H1 (cell line): ENCODE data around the gene ACAD11. TPM values are rescaled to one million over a fixed set of nuclear protein-coding genes. Genes with fewer than 3 reads are reported as not detected.

Source experiments
- CTCF ChIA-PET: fragments of 300-600 bp; sonication (Branson Sonifier 250); formaldehyde crosslinking; loops from one replicate; lab custom pipeline; 2021; ENCODE audit not compliant: partially characterized antibody; lab: Charles Lee
- POLR2A ChIA-PET: fragments of 300-600 bp; sonication (Branson Sonifier 250); formaldehyde crosslinking; loops from one replicate; lab custom pipeline; 2021; ENCODE audit warnings: inconsistent platforms; ENCODE audit not compliant: partially characterized antibody; lab: Charles Lee
- DNase-seq, 2 experiments: peaks; one replicate each; pipeline versions ENCODE4 v3.0.0 to v3.0.0-alpha.2; 2010 to 2022; ENCODE audit warnings: low spot score in 2 of 2, low read depth in 1 of 2, mixed read lengths in 1 of 2
- FAIRE-seq: peaks from 2 replicates; lab custom pipeline; 2011; peaks lifted over from hg19 to GRCh38; lab: Jason Lieb, UNC
- H2AFZ ChIP-seq: 2 replicates; pipeline ENCODE4 v1.8.1; 2012; ENCODE audit warnings: low read length, inconsistent platforms
- H2AK5ac ChIP-seq: 2 replicates; pipeline ENCODE4 v1.6.1; 2013; ENCODE audit warnings: low read depth, low read length
- H2BK120ac ChIP-seq: replicated peaks from 2 replicates; pipeline ENCODE3; 2013; ENCODE audit warnings: low read depth, low read length, inconsistent platforms
- H2BK12ac ChIP-seq: 2 replicates; pipeline ENCODE4 v1.6.1; 2013; ENCODE audit warnings: low read depth, low read length
- H2BK15ac ChIP-seq: 2 replicates; pipeline ENCODE4 v1.6.1; 2013; ENCODE audit warnings: low read length
- H2BK20ac ChIP-seq: 2 replicates; pipeline ENCODE4 v1.6.1; 2013; ENCODE audit warnings: low read length
- H2BK5ac ChIP-seq: 2 replicates; pipeline ENCODE4 v1.6.1; 2013; ENCODE audit warnings: low read depth, low read length
- H3K14ac ChIP-seq: 2 replicates; pipeline ENCODE4 v1.6.1; 2013; ENCODE audit warnings: inconsistent platforms; ENCODE audit not compliant: insufficient read length
- H3K18ac ChIP-seq: 2 replicates; pipeline ENCODE4 v1.6.1; 2013; ENCODE audit warnings: low read length; ENCODE audit errors: extremely low read depth
- H3K23ac ChIP-seq: 2 replicates; pipeline ENCODE4 v1.6.1; 2013; ENCODE audit warnings: inconsistent platforms; ENCODE audit not compliant: insufficient read length
- H3K23me2 ChIP-seq: 2 replicates; pipeline ENCODE4 v1.6.1; 2013; ENCODE audit warnings: low read depth, low read length
- H3K27ac ChIP-seq: 2 replicates; pipeline ENCODE4 v1.6.1; 2011; ENCODE audit warnings: low read depth, low read length, inconsistent platforms
- H3K27me3 ChIP-seq, 4 experiments: replicated peaks in 1 of 4; 1 replicate in 1 of 4; 2 replicates in 3 of 4; pipeline versions ENCODE4 v1.6.1 to v1.8.1; 2011 to 2013; ENCODE audit warnings: low read length in 3 of 4, mild to moderate bottlenecking in 3 of 4, inconsistent platforms in 2 of 4, mixed read lengths in 2 of 4, moderate library complexity in 1 of 4; ENCODE audit not compliant: control insufficient read depth in 3 of 4, insufficient read depth in 3 of 4; ENCODE audit errors: extremely low read depth in 1 of 4
- H3K36me3 ChIP-seq, 4 experiments: 2 replicates each; pipeline versions ENCODE4 v1.6.1 to v1.8.1; 2011 to 2013; ENCODE audit warnings: mild to moderate bottlenecking in 4 of 4, low read length in 3 of 4, moderate library complexity in 2 of 4, control low read depth in 1 of 4, inconsistent platforms in 1 of 4; ENCODE audit not compliant: insufficient read depth in 4 of 4, control insufficient read depth in 2 of 4
- H3K4ac ChIP-seq: replicated peaks from 2 replicates; pipeline ENCODE3; 2013; ENCODE audit warnings: low read length, low read depth, mixed read lengths, inconsistent platforms; ENCODE audit not compliant: insufficient read length
- H3K4me1 ChIP-seq, 4 experiments: replicated peaks in 1 of 4; 1 replicate in 1 of 4; 2 replicates in 3 of 4; pipeline versions ENCODE4 v1.6.1 to v1.8.1; 2011 to 2013; ENCODE audit warnings: low read length in 3 of 4, inconsistent platforms in 2 of 4, mixed read lengths in 1 of 4; ENCODE audit not compliant: insufficient read depth in 4 of 4, control insufficient read depth in 3 of 4
- H3K4me2 ChIP-seq, 2 experiments: 2 replicates each; pipeline versions ENCODE4 v1.6.1 to v1.8.1; 2011 to 2013; ENCODE audit warnings: low read depth in 2 of 2, low read length in 2 of 2, control low read depth in 1 of 2, inconsistent platforms in 1 of 2, mild to moderate bottlenecking in 1 of 2; ENCODE audit not compliant: insufficient read depth in 1 of 2
- H3K4me3 ChIP-seq, 4 experiments: fragments of 200-600, 300-600 bp in 1 of 4; sonication (generic), shearing (Covaris generic), sonication (Bioruptor Twin) in 1 of 4; 2 replicates each; pipeline versions ENCODE4 v1.5.1 to v1.8.1; 2011 to 2016; ENCODE audit warnings: low read length in 4 of 4, low read depth in 3 of 4, control low read depth in 2 of 4, inconsistent platforms in 2 of 4, mild to moderate bottlenecking in 2 of 4, mixed read lengths in 1 of 4, moderate library complexity in 1 of 4; ENCODE audit not compliant: insufficient read depth in 2 of 4; ENCODE audit errors: extremely low read depth in 1 of 4
- H3K56ac ChIP-seq: replicated peaks from 2 replicates; pipeline ENCODE3; 2013; ENCODE audit warnings: low read depth, mild to moderate bottlenecking, mixed read lengths, low read length, inconsistent platforms; ENCODE audit not compliant: insufficient read length
- H3K79me1 ChIP-seq: 2 replicates; pipeline ENCODE4 v1.6.1; 2013; ENCODE audit warnings: low read depth, low read length, control low read depth
- H3K79me2 ChIP-seq, 2 experiments: 2 replicates each; pipeline versions ENCODE4 v1.6.1 to v1.8.1; 2012 to 2013; ENCODE audit warnings: low read length in 2 of 2, mild to moderate bottlenecking in 2 of 2, inconsistent platforms in 1 of 2; ENCODE audit not compliant: insufficient read depth in 2 of 2, control insufficient read depth in 1 of 2
- H3K9ac ChIP-seq, 4 experiments: replicated peaks in 1 of 4; 1 replicate in 1 of 4; 2 replicates in 3 of 4; pipeline versions ENCODE4 v1.6.1 to v1.8.1; 2011 to 2013; ENCODE audit warnings: low read depth in 3 of 4, low read length in 3 of 4, control low read depth in 2 of 4, mild to moderate bottlenecking in 2 of 4, moderate library complexity in 2 of 4, inconsistent platforms in 1 of 4; ENCODE audit errors: extremely low read depth in 1 of 4
- H3K9me3 ChIP-seq, 2 experiments: 2 replicates each; pipeline versions ENCODE4 v1.6.1 to v1.8.1; 2012 to 2013; ENCODE audit warnings: mild to moderate bottlenecking in 2 of 2, moderate library complexity in 2 of 2, control low read depth in 1 of 2, inconsistent platforms in 1 of 2, low read depth in 1 of 2, low read length in 1 of 2, mixed read lengths in 1 of 2; ENCODE audit not compliant: insufficient read depth in 2 of 2
- H4K20me1 ChIP-seq, 2 experiments: replicated peaks in 1 of 2; 2 replicates each; pipeline versions ENCODE3 to v1.8.1; 2011 to 2013; ENCODE audit warnings: inconsistent platforms in 2 of 2, low read length in 2 of 2, mild to moderate bottlenecking in 1 of 2; ENCODE audit not compliant: insufficient read depth in 2 of 2, control insufficient read depth in 1 of 2
- H4K5ac ChIP-seq: 2 replicates; pipeline ENCODE4 v1.6.1; 2013; ENCODE audit warnings: low read length, low read depth, mixed read lengths, inconsistent platforms; ENCODE audit not compliant: insufficient read length
- H4K8ac ChIP-seq: 2 replicates; pipeline ENCODE4 v1.8.0; 2013; ENCODE audit warnings: mild to moderate bottlenecking, moderate library complexity, low read length, inconsistent platforms; ENCODE audit not compliant: insufficient read depth; ENCODE audit errors: extremely low read depth
- H4K91ac ChIP-seq: replicated peaks from 2 replicates; pipeline ENCODE3; 2013; ENCODE audit warnings: low read length, mixed read lengths, inconsistent platforms; ENCODE audit not compliant: insufficient read length
- CHD2 ChIP-seq: IDR thresholded peaks from 2 replicates; pipeline ENCODE4 v1.6.1; 2012; ENCODE audit warnings: low read length, improper control_type of control experiment
- CTBP2 ChIP-seq: IDR thresholded peaks from 2 replicates; pipeline ENCODE4 v1.7.0; 2011; ENCODE audit warnings: borderline replicate concordance, mild to moderate bottlenecking, moderate library complexity, mixed read lengths, low read length; ENCODE audit not compliant: insufficient read depth, insufficient read length
- EP300 ChIP-seq, 2 experiments: IDR thresholded peaks; 1 replicate in 1 of 2; 2 replicates in 1 of 2; pipeline ENCODE4 v1.6.1; 2011 to 2012; ENCODE audit warnings: low read depth in 2 of 2, low read length in 2 of 2, mild to moderate bottlenecking in 2 of 2, borderline replicate concordance in 1 of 2, inconsistent platforms in 1 of 2, moderate library complexity in 1 of 2
- KDM1A ChIP-seq: fragments of 200-600, 300-600 bp; sonication (generic); IDR thresholded peaks from 2 replicates; pipeline ENCODE4 v1.7.1; 2016; ENCODE audit warnings: mild to moderate bottlenecking, low read length, borderline replicate concordance
- MAFK ChIP-seq: IDR thresholded peaks from 2 replicates; pipeline ENCODE4 v1.6.1; 2012; ENCODE audit warnings: low read depth, mild to moderate bottlenecking, improper control_type of control experiment, low read length
- NRF1 ChIP-seq: IDR thresholded peaks from 2 replicates; pipeline ENCODE4 v1.6.1; 2011; ENCODE audit warnings: mild to moderate bottlenecking, low read depth, low read length, improper control_type of control experiment
- SP1 ChIP-seq: IDR thresholded peaks from 2 replicates; pipeline ENCODE4 v1.6.1; 2011; ENCODE audit warnings: low read depth, low read length
- TCF12 ChIP-seq: IDR thresholded peaks from 2 replicates; pipeline ENCODE4 v1.6.1; 2011; ENCODE audit warnings: low read depth, mild to moderate bottlenecking, low read length
- YY1 ChIP-seq: IDR thresholded peaks from 2 replicates; pipeline ENCODE4 v1.6.1; 2011; ENCODE audit warnings: low read depth, mild to moderate bottlenecking, low read length
- ZNF274 ChIP-seq: IDR thresholded peaks from 2 replicates; pipeline ENCODE4 v1.7.0; 2012; ENCODE audit warnings: low read length, borderline replicate concordance; ENCODE audit errors: extremely low read depth
- WGBS, 2 experiments: shearing (Covaris generic) in 1 of 2; methylation state at CpG; one replicate each; pipeline versions ENCODE4 v1.1.6 to v1.1.7; 2013 to 2015; ENCODE audit warnings: low lambda C conversion rate in 2 of 2, mixed read lengths in 2 of 2, inconsistent platforms in 1 of 2, low coverage in 1 of 2, missing lambda C conversion rate in 1 of 2; ENCODE audit not compliant: insufficient replicate concordance in 2 of 2, insufficient coverage in 1 of 2, insufficient read length in 1 of 2; ENCODE audit errors: extremely low coverage in 1 of 2, missing lambda C conversion rate in 1 of 2; 5-methylcytosine and 5-hydroxymethylcytosine counted together
- polyA plus RNA-seq, 7 experiments: library from polyadenylated mRNA; depleted of rRNA in 3 of 7; stranded (reverse) in 5 of 7; unstranded in 2 of 7; fragments of >200 nt in 5 of 7; fragments of 200-250 nt in 2 of 7; gene quantifications; 1 replicate in 5 of 7; 2 replicates in 1 of 7; 4 replicates in 1 of 7; pipeline versions ENCODE4 v1.2.1 to v1.2.3, GENCODE V29; 2011 to 2013; ENCODE audit warnings: missing spikeins in 2 of 7, mixed read lengths in 2 of 7
- total RNA-seq: library from RNA; stranded (reverse); fragmentation: NEBNext Ultra II Directional; extraction: Animal tissue kit (Norgen Biotek cat#: 25700); gene quantifications from 2 replicates; pipeline ENCODE4 v1.2.1, GENCODE V29; 2021
- TF ChIP-seq, protein P1 (sequence below): IDR thresholded peaks from 2 replicates; pipeline ENCODE4 v1.6.1; 2012; ENCODE audit warnings: inconsistent platforms
- TF ChIP-seq, protein P2 (sequence below), 3 experiments: IDR thresholded peaks; 1 replicate in 2 of 3; 2 replicates in 1 of 3; pipeline versions ENCODE4 v1.5.1 to v1.6.1; 2011; ENCODE audit warnings: low read length in 3 of 3, mild to moderate bottlenecking in 3 of 3, inconsistent platforms in 2 of 3, low read depth in 1 of 3, moderate library complexity in 1 of 3; ENCODE audit not compliant: insufficient read depth in 1 of 3; ENCODE audit errors: control extremely low read depth in 1 of 3

The ACAD11 gene
- total and polyA plus RNA-seq, 2 of the 8 experiments (the other 6 are each of a cell fraction or from before 2014, with no cell fraction given), result 5.5 to 11.0 TPM

DNA sequence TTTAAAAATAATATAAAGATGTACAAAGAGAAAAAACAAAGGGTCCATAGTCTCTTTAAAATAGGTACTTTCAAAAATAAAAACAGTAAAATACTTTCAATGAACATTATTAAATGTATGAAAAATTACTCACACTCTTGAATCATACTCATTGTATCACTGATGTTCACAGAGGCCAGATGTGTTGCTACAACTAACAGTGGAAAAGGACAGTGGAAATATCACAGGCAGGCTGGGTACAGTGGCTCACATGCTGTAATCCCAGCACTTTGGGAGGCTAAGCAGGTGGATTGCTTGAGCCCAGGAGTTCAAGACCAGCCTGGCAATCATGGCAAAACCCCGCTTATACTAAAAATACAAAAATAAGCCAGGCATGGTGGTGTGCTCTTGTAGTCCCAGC is 35.8 kb upstream of the ACAD11 start:
- peaks cover 0 to 42% (median 17%) of the 10 kb centered on the region in 4 experiments; a peak in 7 of 8 replicates for H3K36me3 ChIP-seq
- WGBS, 2 experiments, result 91% methylated on average over 1 of the region's 1 CpG; no CpG with 5 or more reads in 1 of the 2 experiments
- no peak for TF ChIP-seq NRF1
- TF ChIP-seq, protein P1, sequence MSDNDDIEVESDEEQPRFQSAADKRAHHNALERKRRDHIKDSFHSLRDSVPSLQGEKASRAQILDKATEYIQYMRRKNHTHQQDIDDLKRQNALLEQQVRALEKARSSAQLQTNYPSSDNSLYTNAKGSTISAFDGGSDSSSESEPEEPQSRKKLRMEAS, result no peak
- no peak for TF ChIP-seq CTBP2
- no peak for TF ChIP-seq KDM1A
- TF ChIP-seq MAFK, result no peak
- no peak for TF ChIP-seq SP1
- TF ChIP-seq EP300 (IDR thresholded peaks at IDR 0.05; ENCODE audit: borderline replicate concordance in 1 of 2, low read depth in 2 of 2, low read length in 2 of 2), result no peak
- TF ChIP-seq, protein P2, sequence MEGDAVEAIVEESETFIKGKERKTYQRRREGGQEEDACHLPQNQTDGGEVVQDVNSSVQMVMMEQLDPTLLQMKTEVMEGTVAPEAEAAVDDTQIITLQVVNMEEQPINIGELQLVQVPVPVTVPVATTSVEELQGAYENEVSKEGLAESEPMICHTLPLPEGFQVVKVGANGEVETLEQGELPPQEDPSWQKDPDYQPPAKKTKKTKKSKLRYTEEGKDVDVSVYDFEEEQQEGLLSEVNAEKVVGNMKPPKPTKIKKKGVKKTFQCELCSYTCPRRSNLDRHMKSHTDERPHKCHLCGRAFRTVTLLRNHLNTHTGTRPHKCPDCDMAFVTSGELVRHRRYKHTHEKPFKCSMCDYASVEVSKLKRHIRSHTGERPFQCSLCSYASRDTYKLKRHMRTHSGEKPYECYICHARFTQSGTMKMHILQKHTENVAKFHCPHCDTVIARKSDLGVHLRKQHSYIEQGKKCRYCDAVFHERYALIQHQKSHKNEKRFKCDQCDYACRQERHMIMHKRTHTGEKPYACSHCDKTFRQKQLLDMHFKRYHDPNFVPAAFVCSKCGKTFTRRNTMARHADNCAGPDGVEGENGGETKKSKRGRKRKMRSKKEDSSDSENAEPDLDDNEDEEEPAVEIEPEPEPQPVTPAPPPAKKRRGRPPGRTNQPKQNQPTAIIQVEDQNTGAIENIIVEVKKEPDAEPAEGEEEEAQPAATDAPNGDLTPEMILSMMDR (IDR thresholded peaks at IDR 0.05; ENCODE audit: control extremely low read depth in 1 of 3, insufficient read depth in 1 of 3, low read depth in 1 of 3, low read length in 3 of 3), result no peak
- no peak for TF ChIP-seq TCF12
- no peak for TF ChIP-seq ZNF274
- TF ChIP-seq YY1, result no peak
- TF ChIP-seq CHD2, result no peak

More for the DNA sequence above, 35.8 kb upstream of the ACAD11 start:
- Histone ChIP-seq H3K23ac (no peak overlapping the region), H3K4me1 (no peaks in the 10 kb centered on the region), H4K5ac (no peak overlapping the region), H3K4me3 (no peak overlapping the region), H3K9me3 (no peaks in the 10 kb centered on the region), H2BK120ac (no peak overlapping the region), H2AK5ac (no peak overlapping the region), H3K79me2 (no peaks in the 10 kb centered on the region), H3K9ac (no peak overlapping the region), H3K56ac (no peak overlapping the region), H3K23me2 (no peaks in the 10 kb centered on the region), H3K18ac (no peak overlapping the region), H2BK20ac (no peak overlapping the region), H4K8ac (no peak overlapping the region), H4K91ac (no peak overlapping the region), H3K79me1 (no peaks in the 10 kb centered on the region), H3K14ac (no peak overlapping the region), H3K27ac (no peak overlapping the region), H3K4me2 (no peak overlapping the region), H2BK5ac (no peak overlapping the region), H2AFZ (no peak overlapping the region), H2BK15ac (no peak overlapping the region), H3K27me3 (no peaks in the 10 kb centered on the region), H2BK12ac (no peak overlapping the region), H3K4ac (no peak overlapping the region), H4K20me1 (no peaks in the 10 kb centered on the region)
- ChIA-PET POLR2A (no interaction called here), CTCF (no interaction called here)
- FAIRE-seq (no peak), DNase-seq (no peak)
